ENCODE measurements around the gene GOSR2.
"Not testable (repeated sequence)": the region's sequence is repeated elsewhere in the genome, so short reads cannot be mapped to it uniquely, and the experiment has no call there.

The GOSR2 gene

GRCh38 chr17:46935658-46936266, 12.8 kb downstream of the GOSR2 start:
- DNase-seq, result no peak

GRCh38 chr17:46940692-46941404, 17.9 kb downstream of the GOSR2 start:
- DNase-seq, result peak; percentile 81

DNA sequence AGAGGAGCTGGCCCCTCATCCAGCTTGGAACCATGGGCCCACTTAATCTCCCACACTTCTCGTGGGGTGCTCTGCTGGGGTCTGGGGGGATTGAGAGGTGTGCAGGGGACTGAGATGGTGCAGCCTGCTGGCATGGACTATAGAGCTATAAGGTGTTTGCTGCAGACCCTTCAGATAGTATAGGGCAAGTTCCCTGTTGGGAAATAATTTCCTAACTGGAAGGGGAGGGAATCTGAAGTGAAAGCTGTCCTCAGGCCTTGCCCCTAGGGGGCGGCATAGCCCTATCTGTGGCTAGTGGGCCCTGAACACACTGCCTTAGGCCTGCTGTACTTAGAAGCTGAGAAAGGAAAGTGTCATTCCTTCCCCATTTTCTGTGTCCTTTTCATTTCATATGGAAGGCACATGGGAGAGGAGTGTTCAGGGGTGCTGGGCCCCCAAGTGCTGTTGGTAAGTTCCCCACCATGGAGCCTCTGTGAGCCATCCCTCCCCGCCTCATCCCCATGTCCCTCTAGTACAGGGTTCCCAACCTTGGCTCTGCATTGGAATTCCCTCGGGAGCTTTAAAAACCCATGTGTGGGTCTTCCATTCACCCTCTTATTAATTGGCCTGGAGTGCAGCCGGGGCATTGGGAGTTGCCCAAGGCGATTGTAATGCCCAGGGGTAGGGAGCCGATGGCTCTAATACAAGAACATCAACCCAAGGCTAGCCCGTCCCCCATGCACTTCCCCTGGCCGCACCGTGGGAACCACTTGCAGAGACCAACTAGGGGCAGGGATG, 19.7 kb downstream of the GOSR2 start:
- DNase-seq, result peak; percentile 72

GRCh38 chr17:46943218-46943500, 20.2 kb downstream of the GOSR2 start:
- DNase-seq, result no peak

DNA sequence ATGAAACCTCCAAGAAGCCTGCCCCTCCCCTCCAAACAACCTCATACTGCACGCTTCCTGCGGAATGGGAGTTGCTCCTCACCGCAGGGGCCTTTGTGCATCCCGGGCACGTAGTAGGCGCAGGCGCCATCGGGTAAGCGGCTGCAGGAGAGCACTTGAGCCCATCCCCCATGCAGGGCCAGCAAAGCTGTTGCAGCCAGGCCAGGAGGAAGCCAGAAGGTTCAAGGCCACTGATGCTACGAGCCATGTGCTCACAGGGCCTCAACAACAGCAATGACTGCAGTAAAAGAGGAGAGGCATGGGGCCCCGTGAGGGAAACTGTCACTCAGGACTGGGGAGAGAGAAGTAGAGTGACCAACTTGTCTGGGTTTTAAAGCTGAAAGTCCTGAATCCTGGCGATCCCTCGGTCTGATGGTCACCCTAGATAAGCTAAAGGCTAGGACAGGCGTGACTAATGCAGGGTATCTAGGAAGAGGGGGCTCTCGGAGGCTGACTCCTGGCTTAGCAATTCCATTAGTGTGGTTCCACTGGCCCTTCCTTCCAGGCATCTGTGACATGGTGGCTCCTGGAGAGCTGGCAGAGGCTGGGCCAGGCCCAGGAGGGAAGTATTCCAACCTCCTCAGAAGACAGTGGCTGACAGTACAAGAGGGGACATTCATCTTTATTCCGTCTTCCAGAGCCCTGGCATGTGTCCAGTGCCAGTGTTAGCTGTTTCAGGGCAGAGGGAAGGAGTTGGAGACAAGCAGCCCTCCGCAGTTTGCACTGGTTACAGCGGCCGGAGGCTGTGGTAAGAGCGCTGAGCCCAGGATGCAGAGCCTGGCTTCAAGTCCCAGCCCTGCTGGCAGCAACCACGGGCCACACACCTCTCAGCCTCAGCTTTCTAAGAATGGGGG, 20.8 kb downstream of the GOSR2 start:
- DNase-seq, result peak; percentile 14

DNA sequence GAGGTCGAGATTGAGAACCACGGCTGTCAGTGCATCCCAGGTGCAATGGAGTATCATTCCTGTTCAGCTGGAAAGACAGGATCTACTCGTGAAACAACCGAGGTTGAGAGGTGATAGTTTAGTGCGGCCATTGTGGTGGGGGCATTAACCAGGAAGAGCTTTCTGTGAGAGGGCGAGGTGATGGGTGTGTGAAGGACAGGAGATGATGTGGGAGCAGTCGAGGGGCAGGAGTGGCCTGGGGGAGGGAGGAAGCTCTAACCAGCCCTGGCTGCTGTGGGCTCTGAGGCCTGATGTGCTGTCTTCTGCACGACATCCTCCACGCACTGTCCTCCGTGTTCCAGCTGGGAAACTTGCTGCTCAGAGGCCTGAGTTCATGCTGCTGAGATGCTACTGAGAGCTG, 22.0 kb downstream of the GOSR2 start:
- no peak for DNase-seq

DNA sequence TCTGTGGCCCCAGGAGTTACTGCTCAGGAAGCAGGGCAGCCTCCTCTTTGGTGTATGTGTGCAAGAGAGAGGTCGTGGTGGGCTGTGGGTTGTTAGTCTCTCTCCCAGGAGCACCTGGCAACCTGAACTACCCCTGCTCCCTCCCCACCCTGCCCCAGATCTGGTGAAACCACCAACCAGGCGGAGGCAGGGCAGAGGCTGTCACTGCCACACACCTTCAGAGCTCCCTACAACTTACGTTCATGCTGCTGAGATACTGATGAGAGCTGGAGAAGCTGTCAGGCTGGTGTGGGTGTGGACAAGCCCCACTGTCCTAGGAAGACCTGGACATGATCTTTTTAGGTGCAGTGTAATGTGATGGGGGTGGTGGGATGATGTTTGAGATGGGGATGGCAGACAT, 24.3 kb downstream of the GOSR2 start:
- no peak for DNase-seq

DNA sequence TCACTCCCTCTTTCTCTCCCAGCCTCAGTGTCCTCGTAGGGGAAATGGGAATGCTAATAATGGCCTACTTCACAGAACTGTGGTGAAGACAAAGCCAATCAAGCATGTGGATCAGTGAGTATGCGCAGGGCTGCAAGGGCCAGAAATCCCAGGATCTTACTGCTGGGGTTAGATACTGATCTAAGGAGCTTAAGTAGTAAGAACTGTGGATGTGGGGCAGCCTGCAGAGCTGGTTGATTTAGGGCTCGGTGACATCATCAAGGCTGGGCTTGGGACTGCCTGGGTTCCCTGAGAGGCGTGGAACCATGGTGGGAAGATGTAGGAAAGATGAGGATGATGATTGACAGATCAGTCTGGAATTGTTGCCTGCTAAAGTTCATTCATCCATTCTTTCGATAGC, 25.6 kb downstream of the GOSR2 start:
- DNase-seq, result no peak

DNA sequence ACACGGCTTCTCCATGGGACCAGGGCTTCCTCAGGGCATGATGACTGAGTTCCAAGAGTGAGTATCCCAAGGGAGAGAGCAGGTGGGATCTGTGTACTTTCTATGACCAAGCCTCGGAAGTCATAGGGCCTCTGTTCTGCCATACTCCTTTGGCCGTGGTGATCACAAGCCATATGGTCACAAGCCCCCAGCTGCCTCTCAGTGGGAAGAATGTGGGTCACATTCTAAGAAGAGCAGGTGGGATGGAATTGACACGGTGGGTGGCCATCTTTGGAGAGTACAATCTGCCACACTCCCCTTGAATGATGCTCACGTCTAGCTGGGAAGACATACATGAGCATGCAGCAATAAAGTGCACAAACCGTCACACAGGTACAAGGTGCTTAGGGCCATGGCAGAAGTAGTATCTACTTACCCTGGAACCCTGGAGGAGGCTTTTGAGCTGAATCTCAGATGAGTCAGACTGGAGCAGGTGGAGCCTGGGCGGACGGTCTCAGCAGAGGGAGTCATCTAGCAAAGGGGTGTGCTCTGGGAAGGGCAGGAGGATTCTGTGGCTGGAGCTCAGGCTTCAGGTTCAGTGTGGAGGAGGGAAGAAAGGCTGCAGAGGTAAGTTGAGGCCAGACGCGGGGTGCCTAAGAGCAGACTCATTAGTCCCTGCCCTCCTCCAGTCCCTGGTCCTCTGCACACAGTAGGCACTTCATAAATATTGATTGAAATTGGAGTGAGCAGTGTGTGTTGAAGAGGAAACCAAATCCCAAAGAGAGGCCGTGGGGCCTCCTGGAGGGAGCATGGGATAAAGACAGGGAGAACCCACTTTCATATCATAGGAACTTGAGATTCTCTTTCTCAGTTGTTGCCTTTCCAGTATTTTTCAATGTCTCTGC, 26.6 kb downstream of the GOSR2 start:
- no peak for DNase-seq

GRCh38 chr17:46950342-46950996, 27.5 kb downstream of the GOSR2 start:
- DNase-seq, result no peak

- DNase-seq, result no peak
These were observed 28.1 kb downstream of the GOSR2 start for GRCh38 chr17:46950997-46951621.

DNA sequence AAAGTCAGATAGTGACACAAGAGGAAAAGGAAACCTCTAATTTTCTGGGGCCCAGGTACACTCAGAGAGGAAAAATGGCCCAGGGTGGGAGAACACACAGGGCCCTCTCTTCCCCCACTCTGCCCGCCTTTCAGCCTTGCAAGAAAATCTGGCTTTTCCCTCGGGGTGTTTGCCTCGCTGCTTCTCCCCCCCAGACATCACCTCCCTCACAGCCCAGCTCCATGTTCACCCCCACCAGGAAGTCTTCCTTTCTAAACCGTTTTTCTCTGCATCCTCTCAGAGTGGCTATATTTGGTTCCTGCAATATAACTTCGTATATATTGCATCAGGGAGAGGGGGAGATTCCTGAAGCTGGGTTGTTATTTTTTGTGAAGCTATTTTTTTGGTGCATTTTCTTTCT, 28.7 kb downstream of the GOSR2 start:
- DNase-seq, result no peak

GRCh38 chr17:46952115-46952514, 29.2 kb downstream of the GOSR2 start:
- no peak for DNase-seq

- not testable (repeated sequence) for DNase-seq
These were observed 30.2 kb downstream of the GOSR2 start for GRCh38 chr17:46953191-46953590.

DNA sequence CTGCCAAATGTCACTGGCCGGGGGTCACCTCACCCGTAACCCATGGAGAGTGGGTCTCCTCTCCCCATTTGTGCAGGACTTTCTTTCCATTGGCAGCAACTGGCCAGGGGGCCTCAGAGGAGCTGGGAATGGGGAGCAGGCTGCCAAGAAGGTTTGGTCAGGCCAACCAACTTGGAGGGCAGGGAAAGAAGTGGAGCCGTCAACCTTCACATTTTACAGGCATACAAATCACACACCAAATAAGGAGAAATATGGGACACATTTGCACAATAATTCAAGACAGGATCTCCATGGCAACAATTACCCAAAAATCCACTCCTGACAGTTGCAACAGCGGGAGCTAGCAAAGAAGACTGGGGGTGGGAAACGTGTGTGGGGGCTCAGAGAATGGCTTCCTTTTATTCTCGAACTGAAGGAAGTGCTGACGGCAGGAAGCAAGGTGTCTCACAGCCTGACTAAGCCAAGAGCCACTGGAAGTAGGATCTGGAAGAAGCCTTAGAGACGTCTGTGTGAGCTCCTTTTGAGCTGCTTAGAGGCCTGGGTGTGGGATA, 35.2 kb downstream of the GOSR2 start:
- no peak for DNase-seq

GRCh38 chr17:46960152-46960551, 37.2 kb downstream of the GOSR2 start:
- DNase-seq, result no peak

GRCh38 chr17:46962374-46962790, 39.4 kb downstream of the GOSR2 start:
- no peak for DNase-seq

- no peak for DNase-seq
These were observed 40.6 kb downstream of the GOSR2 start for GRCh38 chr17:46963571-46963970.

DNA sequence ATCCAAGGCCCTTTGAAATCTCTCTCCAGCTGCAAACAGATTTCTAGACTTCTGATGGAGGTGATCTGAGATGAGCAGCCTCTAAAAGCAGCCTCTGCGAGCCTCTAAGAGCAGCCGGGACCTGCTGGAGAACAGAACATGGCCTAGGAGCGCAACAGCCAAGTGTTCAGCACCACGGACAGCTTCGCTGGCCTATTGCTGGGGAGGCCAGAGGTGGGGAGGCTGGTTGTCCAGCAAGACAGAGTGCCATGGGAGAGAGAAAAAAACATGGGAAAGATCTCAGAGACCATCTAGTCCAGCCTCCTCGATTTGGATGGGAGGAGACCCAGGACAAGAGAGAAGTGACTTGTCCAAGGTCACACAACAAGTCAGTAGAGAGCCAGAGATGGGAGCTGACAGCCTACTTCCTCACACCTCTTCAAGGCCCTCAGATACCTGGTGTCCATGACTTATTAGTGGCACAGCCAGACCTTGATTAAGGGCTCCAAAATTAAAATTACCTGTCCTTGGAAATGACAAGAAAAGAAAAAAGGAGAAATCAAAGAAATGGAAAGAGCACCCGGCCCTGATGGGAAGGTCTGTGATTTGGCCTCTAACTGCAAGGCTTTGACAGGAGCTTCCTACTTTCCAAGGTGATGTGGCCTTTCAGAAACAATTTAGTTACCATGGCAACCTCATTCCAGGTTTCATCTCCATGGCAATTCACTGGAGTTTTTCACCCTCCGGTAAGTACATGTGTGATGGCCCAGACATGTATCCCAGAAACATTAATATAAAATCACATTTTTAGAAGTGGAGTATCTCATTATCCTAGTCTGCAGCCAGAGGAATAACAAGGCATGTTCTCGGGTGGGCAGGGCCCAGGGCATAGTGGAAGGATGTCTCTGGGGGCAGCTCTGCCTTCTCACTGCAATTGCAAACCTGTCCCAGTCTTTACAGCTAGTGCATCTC, 41.6 kb downstream of the GOSR2 start:
- DNase-seq, result no peak

Data from activated CD4-positive, alpha-beta T cell treated with anti-CD3 and anti-CD28 coated beads for 48 hours (primary cell).